Activated B cell treated with CpG ODN at 0.5 μM for 24 hours (primary cell): Measurements from ENCODE around the gene MICAL3. TPM values are rescaled to one million over a fixed set of nuclear protein-coding genes. Genes with fewer than 3 reads are reported as not detected.
"Not testable (repeated sequence)": the region's sequence is repeated elsewhere in the genome, so short reads cannot be mapped to it uniquely, and the experiment has no call there.

Source experiments
- ATAC-seq: fragments of 200-7000 bp; cut with Tn5 transposase; one replicate; pipeline ENCODE4 v1.10.0; 2021; ENCODE audit warnings: low read depth, mild to moderate bottlenecking, moderate library complexity
- CTCF ChIA-PET: fragments of 350-600 bp; sonication (Branson Sonifier 250); formaldehyde crosslinking; loops from one replicate; lab custom pipeline; 2021; ENCODE audit warnings: antibody characterized with exemption; lab: Charles Lee
- POLR2A ChIA-PET: fragments of 350-600 bp; sonication (Branson Sonifier 250); formaldehyde crosslinking; loops from one replicate; lab custom pipeline; 2021; ENCODE audit warnings: antibody characterized with exemption; lab: Charles Lee
- DNase-seq: peaks from one replicate; pipeline ENCODE4 v3.0.0; 2022
- H3K27ac Mint-ChIP-seq: one replicate; pipeline ENCODE4 v1.8.0; 2020; ENCODE audit warnings: mixed read lengths
- H3K27me3 Mint-ChIP-seq: one replicate; pipeline ENCODE4 v1.8.0; 2021; ENCODE audit warnings: mixed read lengths
- H3K36me3 Mint-ChIP-seq: one replicate; pipeline ENCODE4 v1.8.0; 2021; ENCODE audit warnings: low read depth, mixed read lengths
- H3K4me1 Mint-ChIP-seq: one replicate; pipeline ENCODE4 v1.8.0; 2021; ENCODE audit warnings: mixed read lengths
- H3K4me3 Mint-ChIP-seq: one replicate; pipeline ENCODE4 v1.8.0; 2020; ENCODE audit warnings: mild to moderate bottlenecking, mixed read lengths
- H3K9me3 Mint-ChIP-seq: one replicate; pipeline ENCODE4 v1.8.0; 2020; ENCODE audit warnings: mixed read lengths
- CTCF ChIP-seq: fragments of 200-600 bp; IDR thresholded peaks from one replicate; pipeline ENCODE4 v1.8.0; 2022; ENCODE audit warnings: antibody characterized with exemption, mild to moderate bottlenecking
- intact Hi-C: fragments of 100-400 bp; cut with micrococcal nuclease; formaldehyde crosslinking; loops from one replicate; pipeline ENCODE4 v1.15.1; 2024
- total RNA-seq: library from RNA; stranded (reverse); gene quantifications from 2 replicates; pipeline ENCODE4 v1.2.3, GENCODE V29; 2022

The MICAL3 gene
- total RNA-seq, 1 donor from 2014 or later = 257 TPM

- H3K4me3 Mint-ChIP-seq = peak overlapping the region; percentile 63
- H3K9me3 Mint-ChIP-seq = no peaks in the 10 kb centered on the region
- H3K27me3 Mint-ChIP-seq = no peaks in the 10 kb centered on the region
- H3K27ac Mint-ChIP-seq = peak overlapping the region; percentile 91
- ChIA-PET CTCF (interaction anchor here (0.6 to 1.0 kb wide), 3 partner anchors 18 to 71 kb away, joined by 3 to 4 read pairs (median 3); partner anchors contain the start of gene MICAL3), POLR2A (interaction anchor here (0.6 to 7.4 kb wide), 14 partner anchors 9 to 366 kb away, joined by 3 to 66 read pairs (median 6); partner anchors contain the start of gene PEX26)
- peaks cover 3% of the 10 kb centered on the region for H3K36me3 Mint-ChIP-seq
- DNase-seq (no peak), ATAC-seq (peak; percentile 25)
- peaks cover 73% of the 10 kb centered on the region for H3K4me1 Mint-ChIP-seq
- no peak for TF ChIP-seq CTCF
- intact Hi-C loops = no loop called here
Measured at GRCh38 chr22:18005201-18005926, 19.0 kb downstream of the MICAL3 start.

DNA sequence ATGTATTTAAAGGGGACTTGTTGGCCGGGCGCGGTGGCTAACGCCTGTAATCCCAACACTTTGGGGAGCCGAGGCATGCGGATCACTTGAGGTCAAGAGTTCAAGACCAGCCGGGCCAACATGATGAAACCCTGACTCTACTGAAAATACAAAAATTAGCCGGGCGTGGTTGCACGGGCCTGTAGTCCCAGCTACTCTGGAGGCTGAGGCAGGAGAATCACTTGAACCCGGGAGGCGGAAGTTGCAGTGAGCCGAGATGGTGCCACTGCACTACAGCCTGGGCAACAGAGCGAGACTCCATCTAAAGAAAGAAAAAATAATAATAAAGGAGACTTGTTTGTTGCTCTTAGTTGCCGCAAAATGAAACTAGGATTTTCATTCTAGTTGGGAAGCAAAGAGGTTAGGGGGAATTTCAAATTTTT lies 22.5 kb downstream of the MICAL3 start:
- intact Hi-C loops = loop anchor here (1.0 to 5.0 kb wide), 7 partner anchors 9 to 364 kb away; partner anchors contain the start of genes BCL2L13 and MICAL3
- not testable (repeated sequence) for H3K9me3 Mint-ChIP-seq, H3K27me3 Mint-ChIP-seq, ATAC-seq, DNase-seq
- Mint-ChIP-seq H3K36me3 (peaks cover 10% of the 10 kb centered on the region), H3K4me3 (peak overlapping the region; percentile 92), H3K4me1 (peaks cover 85% of the 10 kb centered on the region), H3K27ac (peak overlapping the region; percentile 99)
- CTCF ChIA-PET = interaction anchor here (0.7 to 7.1 kb wide), 3 partner anchors 22 to 172 kb away, joined by 3 to 57 read pairs (median 11); partner anchors contain the start of genes MICAL3 and PEX26
- POLR2A ChIA-PET = interaction anchor here (1.0 to 7.4 kb wide), 7 partner anchors 9 to 81 kb away, joined by 4 to 66 read pairs (median 14); partner anchors contain the start of genes MICAL3 and PEX26

GRCh38 chr22:18001040-18001893 lies 23.1 kb downstream of the MICAL3 start:
- H3K9me3 Mint-ChIP-seq = no peaks in the 10 kb centered on the region
- CTCF ChIA-PET = interaction anchor here (0.7 to 7.1 kb wide), 4 partner anchors 23 to 171 kb away, joined by 3 to 57 read pairs (median 7); partner anchors contain the start of genes MICAL3 and PEX26
- POLR2A ChIA-PET = interaction anchor here (0.9 to 7.4 kb wide), 12 partner anchors 9 to 443 kb away, joined by 3 to 66 read pairs (median 7); partner anchors contain the start of genes MICAL3 and PEX26
- H3K36me3 Mint-ChIP-seq = peaks cover 10% of the 10 kb centered on the region
- H3K27me3 Mint-ChIP-seq = no peaks in the 10 kb centered on the region
- intact Hi-C loops = loop anchor here (1.0 to 5.0 kb wide), 7 partner anchors 10 to 363 kb away; partner anchors contain the start of genes BCL2L13 and MICAL3
- peak overlapping the region; percentile 99 for H3K27ac Mint-ChIP-seq
- peaks cover 85% of the 10 kb centered on the region for H3K4me1 Mint-ChIP-seq
- DNase-seq (peak; percentile 88), ATAC-seq (peak; percentile 66)
- peak overlapping the region; percentile 92 for H3K4me3 Mint-ChIP-seq
- no peak for TF ChIP-seq CTCF

DNA sequence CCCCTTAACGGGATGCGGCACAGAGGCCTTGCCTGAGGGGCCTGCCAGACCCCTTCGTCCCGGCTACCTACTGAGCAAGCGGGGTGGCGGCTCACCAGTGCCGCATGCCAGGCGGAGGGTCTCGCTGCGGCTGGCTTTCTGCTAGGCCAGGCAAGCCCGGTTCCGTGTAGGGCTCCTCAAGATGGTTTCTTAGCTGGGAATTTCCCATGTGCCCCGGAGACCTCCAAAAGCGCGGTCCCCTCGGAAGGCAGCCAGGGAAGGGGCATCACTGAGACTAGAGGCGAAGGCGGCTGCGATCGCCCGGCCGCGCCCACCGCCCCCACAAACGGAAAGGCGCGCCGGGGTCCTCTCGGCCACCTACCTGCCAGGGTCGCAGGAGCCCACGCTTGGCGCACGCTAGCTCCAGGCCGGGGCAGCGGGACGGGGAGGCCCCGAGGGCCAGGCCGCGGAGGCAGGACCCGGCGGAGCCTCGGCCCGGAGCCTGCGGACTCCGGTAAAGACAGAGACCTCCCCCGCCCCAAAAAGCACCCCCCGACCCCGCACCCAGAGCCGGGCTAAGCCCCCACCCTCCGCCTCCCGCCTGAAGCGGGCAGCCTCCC lies 23.8 kb downstream of the MICAL3 start:
- CTCF ChIA-PET = interaction anchor here (0.7 to 7.1 kb wide), 5 partner anchors 23 to 198 kb away, joined by 3 to 57 read pairs (median 4); partner anchors contain the start of genes MICAL3 and PEX26
- peaks cover 85% of the 10 kb centered on the region for H3K4me1 Mint-ChIP-seq
- H3K27ac Mint-ChIP-seq = peak overlapping the region; percentile 86

More for the DNA sequence above, 23.8 kb downstream of the MICAL3 start:
- Mint-ChIP-seq H3K36me3 (peaks cover 10% of the 10 kb centered on the region), H3K4me3 (peak overlapping the region; percentile 88), H3K9me3 (no peaks in the 10 kb centered on the region), H3K27me3 (no peaks in the 10 kb centered on the region)
- ATAC-seq (peak; percentile 4), DNase-seq (peak; percentile 57)
- POLR2A ChIA-PET = interaction anchor here (0.7 to 7.4 kb wide), 14 partner anchors 10 to 442 kb away, joined by 3 to 66 read pairs (median 7); partner anchors contain the start of genes MICAL3 and PEX26
- no peak for TF ChIP-seq CTCF
- intact Hi-C loops = loop anchor here (1.0 to 5.0 kb wide), 7 partner anchors 11 to 362 kb away; partner anchors contain the start of genes BCL2L13 and MICAL3
